K562 (cell line): ENCODE data around the gene AACS. TPM values are rescaled to one million over a fixed set of nuclear protein-coding genes. Genes with fewer than 3 reads are reported as not detected.
A peak's percentile ranks its signal among the peaks of the same experiment; 100 is the strongest.

Experiments used
- GATAD2B ChIP-seq: fragments of 450-650 bp; IDR thresholded peaks from 2 replicates; pipeline ENCODE4 v1.6.1; 2017; ENCODE audit warnings: mild to moderate bottlenecking, borderline replicate concordance
- NCOA4 ChIP-seq: fragments of 450-650 bp; IDR thresholded peaks from 2 replicates; pipeline ENCODE4 v1.6.1; 2018; ENCODE audit warnings: mild to moderate bottlenecking; ENCODE audit not compliant: partially characterized antibody
- POLR3A ChIP-seq: IDR thresholded peaks from 2 replicates; pipeline ENCODE4 v1.6.1; 2011; ENCODE audit warnings: borderline replicate concordance, mild to moderate bottlenecking, moderate library complexity; ENCODE audit not compliant: insufficient read length, insufficient read depth; ENCODE audit errors: extremely low read depth
- SMARCC2 ChIP-seq: fragments of 450-650 bp; IDR thresholded peaks from 2 replicates; pipeline ENCODE4 v1.6.1; 2017; ENCODE audit warnings: antibody characterized with exemption, moderate library complexity, mild to moderate bottlenecking, low read depth
- TCF3 ChIP-seq: sonication (generic); formaldehyde crosslinking; IDR thresholded peaks from 2 replicates; pipeline ENCODE4 v1.4.0; 2020; ENCODE audit warnings: mild to moderate bottlenecking, missing genetic modification reagents
- U2AF1 ChIP-seq: fragments of 200-400 bp; formaldehyde crosslinking; optimal IDR thresholded peaks from 2 replicates; pipeline ENCODE3; 2017; ENCODE audit warnings: mild to moderate bottlenecking, low read depth, low read length, moderate library complexity
- ZNF586 ChIP-seq: fragments of 450-650 bp; formaldehyde crosslinking; conservative IDR thresholded peaks from 2 replicates; pipeline ENCODE4 v1.4.0; 2020; ENCODE audit warnings: mild to moderate bottlenecking, moderate library complexity
- ZNF699 ChIP-seq: fragments of 250-450 bp; sonication (Bioruptor Pico); IDR thresholded peaks from 2 replicates; pipeline ENCODE4 v1.8.0; 2021; ENCODE audit warnings: mild to moderate bottlenecking, moderate library complexity; ENCODE audit not compliant: insufficient replicate concordance
- ZNF77 ChIP-seq: fragments of 250-450 bp; sonication (Bioruptor Pico); IDR thresholded peaks from 2 replicates; pipeline ENCODE4 v1.5.0; 2020
- polyA plus RNA-seq, 8 experiments: library from polyadenylated mRNA; depleted of rRNA in 4 of 8; stranded (reverse) in 5 of 8; unstranded in 3 of 8; fragments of >200 nt; fragmentation: Nextera tagmentation in 2 of 8; fragmentation: Illumina TruSeq in 1 of 8; extraction: Ambion mirVana in 2 of 8; extraction: Trizol in 1 of 8; gene quantifications; 2 replicates each; pipeline versions ENCODE4 v1.2.1 to v1.2.3, GENCODE V29; 2011 to 2014; ENCODE audit warnings: inconsistent platforms in 1 of 8, missing spikeins in 1 of 8
- total RNA-seq, 7 experiments: library from RNA; depleted of rRNA in 6 of 7; stranded (reverse); fragments of >200 nt in 6 of 7; fragmentation: Illumina TruSeq in 2 of 7; extraction: Trizol in 2 of 7; gene quantifications; 2 replicates each; pipeline versions ENCODE4 v1.2.1 to v1.2.3, GENCODE V29; 2011 to 2021; ENCODE audit warnings: low replicate concordance in 1 of 7
- TF ChIP-seq, protein P1 (sequence below): sonication (generic); formaldehyde crosslinking; IDR thresholded peaks from 2 replicates; pipeline ENCODE4 v1.8.0; 2022; ENCODE audit warnings: missing genetic modification reagents, mild to moderate bottlenecking, borderline replicate concordance
- TF ChIP-seq, protein P2 (sequence below): fragments of 150-350 bp; IDR thresholded peaks from 2 replicates; pipeline ENCODE4 v1.6.1; 2014; ENCODE audit warnings: low read depth, mild to moderate bottlenecking, low read length, borderline replicate concordance
- TF ChIP-seq, protein P3 (sequence below), 2 experiments: fragments of 450-650 bp; IDR thresholded peaks; 2 replicates each; pipeline ENCODE4 v1.6.1; 2016; ENCODE audit warnings: mild to moderate bottlenecking in 2 of 2, borderline replicate concordance in 1 of 2, low read depth in 1 of 2, moderate library complexity in 1 of 2

AACS gene
- total and polyA plus RNA-seq, 9 of the 15 experiments (the other 6 are each of a cell fraction or from before 2014, with no cell fraction given) = 2.4 to 13.0 (median 6.0) TPM

GRCh38 chr12:125104982-125105381 lies 39.7 kb downstream of the AACS start (continued):
- TF ChIP-seq, protein P1, sequence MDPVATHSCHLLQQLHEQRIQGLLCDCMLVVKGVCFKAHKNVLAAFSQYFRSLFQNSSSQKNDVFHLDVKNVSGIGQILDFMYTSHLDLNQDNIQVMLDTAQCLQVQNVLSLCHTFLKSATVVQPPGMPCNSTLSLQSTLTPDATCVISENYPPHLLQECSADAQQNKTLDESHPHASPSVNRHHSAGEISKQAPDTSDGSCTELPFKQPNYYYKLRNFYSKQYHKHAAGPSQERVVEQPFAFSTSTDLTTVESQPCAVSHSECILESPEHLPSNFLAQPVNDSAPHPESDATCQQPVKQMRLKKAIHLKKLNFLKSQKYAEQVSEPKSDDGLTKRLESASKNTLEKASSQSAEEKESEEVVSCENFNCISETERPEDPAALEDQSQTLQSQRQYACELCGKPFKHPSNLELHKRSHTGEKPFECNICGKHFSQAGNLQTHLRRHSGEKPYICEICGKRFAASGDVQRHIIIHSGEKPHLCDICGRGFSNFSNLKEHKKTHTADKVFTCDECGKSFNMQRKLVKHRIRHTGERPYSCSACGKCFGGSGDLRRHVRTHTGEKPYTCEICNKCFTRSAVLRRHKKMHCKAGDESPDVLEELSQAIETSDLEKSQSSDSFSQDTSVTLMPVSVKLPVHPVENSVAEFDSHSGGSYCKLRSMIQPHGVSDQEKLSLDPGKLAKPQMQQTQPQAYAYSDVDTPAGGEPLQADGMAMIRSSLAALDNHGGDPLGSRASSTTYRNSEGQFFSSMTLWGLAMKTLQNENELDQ (CRISPR knock-in tag) = no peak
- TF ChIP-seq SMARCC2 = no peak
- TF ChIP-seq NCOA4 = no peak
- no peak for TF ChIP-seq ZNF586 (CRISPR knock-in tag)
- TF ChIP-seq U2AF1 = no peak
- TF ChIP-seq ZNF699 (CRISPR knock-in tag) = no peak
- no peak for TF ChIP-seq POLR3A
- TF ChIP-seq GATAD2B = no peak
- TF ChIP-seq TCF3 (CRISPR knock-in tag) = peak; percentile 72
- TF ChIP-seq, protein P2, sequence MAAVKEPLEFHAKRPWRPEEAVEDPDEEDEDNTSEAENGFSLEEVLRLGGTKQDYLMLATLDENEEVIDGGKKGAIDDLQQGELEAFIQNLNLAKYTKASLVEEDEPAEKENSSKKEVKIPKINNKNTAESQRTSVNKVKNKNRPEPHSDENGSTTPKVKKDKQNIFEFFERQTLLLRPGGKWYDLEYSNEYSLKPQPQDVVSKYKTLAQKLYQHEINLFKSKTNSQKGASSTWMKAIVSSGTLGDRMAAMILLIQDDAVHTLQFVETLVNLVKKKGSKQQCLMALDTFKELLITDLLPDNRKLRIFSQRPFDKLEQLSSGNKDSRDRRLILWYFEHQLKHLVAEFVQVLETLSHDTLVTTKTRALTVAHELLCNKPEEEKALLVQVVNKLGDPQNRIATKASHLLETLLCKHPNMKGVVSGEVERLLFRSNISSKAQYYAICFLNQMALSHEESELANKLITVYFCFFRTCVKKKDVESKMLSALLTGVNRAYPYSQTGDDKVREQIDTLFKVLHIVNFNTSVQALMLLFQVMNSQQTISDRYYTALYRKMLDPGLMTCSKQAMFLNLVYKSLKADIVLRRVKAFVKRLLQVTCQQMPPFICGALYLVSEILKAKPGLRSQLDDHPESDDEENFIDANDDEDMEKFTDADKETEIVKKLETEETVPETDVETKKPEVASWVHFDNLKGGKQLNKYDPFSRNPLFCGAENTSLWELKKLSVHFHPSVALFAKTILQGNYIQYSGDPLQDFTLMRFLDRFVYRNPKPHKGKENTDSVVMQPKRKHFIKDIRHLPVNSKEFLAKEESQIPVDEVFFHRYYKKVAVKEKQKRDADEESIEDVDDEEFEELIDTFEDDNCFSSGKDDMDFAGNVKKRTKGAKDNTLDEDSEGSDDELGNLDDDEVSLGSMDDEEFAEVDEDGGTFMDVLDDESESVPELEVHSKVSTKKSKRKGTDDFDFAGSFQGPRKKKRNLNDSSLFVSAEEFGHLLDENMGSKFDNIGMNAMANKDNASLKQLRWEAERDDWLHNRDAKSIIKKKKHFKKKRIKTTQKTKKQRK = no peak
- no peak for TF ChIP-seq ZNF77
- TF ChIP-seq, protein P3, sequence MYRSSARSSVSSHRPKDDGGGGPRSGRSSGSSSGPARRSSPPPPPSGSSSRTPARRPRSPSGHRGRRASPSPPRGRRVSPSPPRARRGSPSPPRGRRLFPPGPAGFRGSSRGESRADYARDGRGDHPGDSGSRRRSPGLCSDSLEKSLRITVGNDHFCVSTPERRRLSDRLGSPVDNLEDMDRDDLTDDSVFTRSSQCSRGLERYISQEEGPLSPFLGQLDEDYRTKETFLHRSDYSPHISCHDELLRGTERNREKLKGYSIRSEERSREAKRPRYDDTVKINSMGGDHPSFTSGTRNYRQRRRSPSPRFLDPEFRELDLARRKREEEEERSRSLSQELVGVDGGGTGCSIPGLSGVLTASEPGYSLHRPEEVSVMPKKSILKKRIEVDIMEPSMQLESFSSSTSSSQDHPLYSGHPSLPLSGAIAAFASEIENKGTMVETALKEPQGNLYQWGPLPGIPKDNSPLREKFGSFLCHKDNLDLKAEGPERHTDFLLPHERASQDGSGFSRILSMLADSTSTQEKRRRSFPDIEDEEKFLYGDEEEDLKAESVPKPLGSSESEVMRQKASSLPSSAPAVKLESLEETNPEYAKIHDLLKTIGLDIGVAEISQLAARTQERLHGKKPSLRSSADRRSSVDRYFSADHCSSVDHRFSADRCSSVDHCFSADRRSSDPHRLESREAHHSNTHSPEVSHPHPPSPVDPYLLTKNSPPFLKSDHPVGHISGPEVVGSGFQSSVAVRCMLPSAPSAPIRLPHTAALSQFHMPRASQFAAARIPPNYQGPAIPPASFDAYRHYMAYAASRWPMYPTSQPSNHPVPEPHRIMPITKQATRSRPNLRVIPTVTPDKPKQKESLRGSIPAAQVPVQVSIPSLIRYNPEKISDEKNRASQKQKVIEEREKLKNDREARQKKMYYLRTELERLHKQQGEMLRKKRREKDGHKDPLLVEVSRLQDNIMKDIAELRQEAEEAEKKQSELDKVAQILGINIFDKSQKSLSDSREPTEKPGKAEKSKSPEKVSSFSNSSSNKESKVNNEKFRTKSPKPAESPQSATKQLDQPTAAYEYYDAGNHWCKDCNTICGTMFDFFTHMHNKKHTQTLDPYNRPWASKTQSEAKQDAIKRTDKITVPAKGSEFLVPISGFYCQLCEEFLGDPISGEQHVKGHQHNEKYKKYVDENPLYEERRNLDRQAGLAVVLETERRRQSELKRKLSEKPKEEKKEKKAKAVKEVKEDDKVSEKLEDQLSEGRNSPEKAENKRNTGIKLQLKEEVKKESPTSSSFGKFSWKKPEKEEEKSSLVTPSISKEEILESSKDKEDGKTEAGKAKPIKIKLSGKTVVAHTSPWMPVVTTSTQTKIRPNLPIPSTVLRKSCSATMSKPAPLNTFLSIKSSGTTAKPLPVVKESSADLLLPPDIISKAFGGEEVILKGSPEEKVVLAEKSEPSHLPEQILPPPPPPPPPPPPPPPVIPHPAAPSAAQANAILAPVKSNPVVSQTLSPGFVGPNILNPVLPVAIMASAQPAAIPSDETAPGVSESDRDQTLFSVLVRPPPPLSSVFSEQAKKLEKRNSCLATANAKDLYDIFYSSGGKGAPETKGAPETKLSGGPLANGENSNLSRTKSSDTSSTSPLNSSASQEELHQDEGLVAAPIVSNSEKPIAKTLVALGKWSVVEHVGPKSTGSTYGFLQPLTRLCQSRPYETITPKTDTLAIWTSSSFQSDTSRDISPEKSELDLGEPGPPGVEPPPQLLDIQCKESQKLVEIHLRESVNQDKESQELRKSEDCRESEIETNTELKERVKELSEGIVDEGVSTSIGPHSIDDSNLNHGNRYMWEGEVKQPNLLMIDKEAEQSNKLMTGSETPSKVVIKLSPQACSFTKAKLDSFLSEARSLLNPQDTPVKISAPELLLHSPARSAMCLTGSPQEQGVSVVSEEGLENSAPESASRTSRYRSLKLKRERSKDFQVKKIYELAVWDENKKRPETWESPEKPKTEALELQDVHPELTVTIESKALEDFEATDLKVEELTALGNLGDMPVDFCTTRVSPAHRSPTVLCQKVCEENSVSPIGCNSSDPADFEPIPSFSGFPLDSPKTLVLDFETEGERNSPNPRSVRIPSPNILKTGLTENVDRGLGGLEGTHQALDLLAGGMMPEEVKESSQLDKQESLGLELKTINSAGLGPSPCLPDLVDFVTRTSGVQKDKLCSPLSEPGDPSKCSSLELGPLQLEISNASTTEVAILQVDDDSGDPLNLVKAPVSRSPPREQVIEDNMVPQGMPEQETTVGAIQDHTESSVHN (IDR thresholded peaks at IDR 0.05; ENCODE audit: borderline replicate concordance in 1 of 2, low read depth in 1 of 2) = no peak
